Measurements from ENCODE around the gene TET3.

Gene TET3

GRCh38 chr2:74020702-74021406, 36.1 kb downstream of the TET3 start:
- TF ChIP-seq SUZ12 (IDR thresholded peaks at IDR 0.05; ENCODE audit: extremely low read depth, insufficient read depth, insufficient read length): no peak
- TF ChIP-seq ZNF274 (IDR thresholded peaks at IDR 0.05; ENCODE audit: low read depth, low read length): no peak
- no peak for TF ChIP-seq YY1 (IDR thresholded peaks at IDR 0.05; ENCODE audit: insufficient read depth, insufficient read length)
- Histone ChIP-seq H3K4me1 (ENCODE audit: insufficient read depth, insufficient read length) (peaks cover 11% of the 10 kb centered on the region), H3K4me3 (ENCODE audit: insufficient read length, low read depth) (no peak overlapping the region), H3K36me3 (ENCODE audit: insufficient read depth, insufficient read length, low read length) (no peaks in the 10 kb centered on the region), H3K9ac (ENCODE audit: insufficient read length, low read depth) (peak overlapping the region; percentile 26), H3K9me3 (ENCODE audit: insufficient read depth, low read length) (no peaks in the 10 kb centered on the region), H3K27me3 (ENCODE audit: insufficient read depth, insufficient read length) (no peaks in the 10 kb centered on the region)
- DNase-seq (ENCODE audit: low read depth, low spot score): no peak

- Histone ChIP-seq H3K4me3 (ENCODE audit: insufficient read length, low read depth) (no peak overlapping the region), H3K9me3 (ENCODE audit: insufficient read depth, low read length) (no peaks in the 10 kb centered on the region), H3K27me3 (ENCODE audit: insufficient read depth, insufficient read length) (no peaks in the 10 kb centered on the region), H3K4me1 (ENCODE audit: insufficient read depth, insufficient read length) (peaks cover 11% of the 10 kb centered on the region), H3K9ac (ENCODE audit: insufficient read length, low read depth) (no peak overlapping the region), H3K36me3 (ENCODE audit: insufficient read depth, insufficient read length, low read length) (no peaks in the 10 kb centered on the region)
- no peak for TF ChIP-seq YY1 (IDR thresholded peaks at IDR 0.05; ENCODE audit: insufficient read depth, insufficient read length)
- no peak for TF ChIP-seq ZNF274 (IDR thresholded peaks at IDR 0.05; ENCODE audit: low read depth, low read length)
- TF ChIP-seq SUZ12 (IDR thresholded peaks at IDR 0.05; ENCODE audit: extremely low read depth, insufficient read depth, insufficient read length): no peak
- DNase-seq (ENCODE audit: low read depth, low spot score): no peak
These were observed 36.7 kb downstream of the TET3 start for GRCh38 chr2:74021407-74021755.

- Histone ChIP-seq H3K9me3 (ENCODE audit: insufficient read depth, low read length) (peaks cover 14% of the 10 kb centered on the region), H3K27me3 (ENCODE audit: insufficient read depth, insufficient read length) (no peaks in the 10 kb centered on the region), H3K36me3 (ENCODE audit: insufficient read depth, insufficient read length, low read length) (no peaks in the 10 kb centered on the region), H3K4me1 (ENCODE audit: insufficient read depth, insufficient read length) (peaks cover 11% of the 10 kb centered on the region), H3K4me3 (ENCODE audit: insufficient read length, low read depth) (no peak overlapping the region), H3K9ac (ENCODE audit: insufficient read length, low read depth) (peak overlapping the region; percentile 9)
- TF ChIP-seq SUZ12 (IDR thresholded peaks at IDR 0.05; ENCODE audit: extremely low read depth, insufficient read depth, insufficient read length): no peak
- TF ChIP-seq YY1 (IDR thresholded peaks at IDR 0.05; ENCODE audit: insufficient read depth, insufficient read length): no peak
- no peak for TF ChIP-seq ZNF274 (IDR thresholded peaks at IDR 0.05; ENCODE audit: low read depth, low read length)
- DNase-seq (ENCODE audit: low read depth, low spot score): no peak
These were observed 39.5 kb downstream of the TET3 start for GRCh38 chr2:74024216-74024615.

- H3K9ac ChIP-seq (ENCODE audit: insufficient read length, low read depth): no peak overlapping the region
- peaks cover 8% of the 10 kb centered on the region for H3K4me1 ChIP-seq (ENCODE audit: insufficient read depth, insufficient read length)
- no peak overlapping the region for H3K4me3 ChIP-seq (ENCODE audit: insufficient read length, low read depth)
- DNase-seq (ENCODE audit: low read depth, low spot score): no peak
- H3K36me3 ChIP-seq (ENCODE audit: insufficient read depth, insufficient read length, low read length): no peaks in the 10 kb centered on the region
- H3K27me3 ChIP-seq (ENCODE audit: insufficient read depth, insufficient read length): no peaks in the 10 kb centered on the region
- H3K9me3 ChIP-seq (ENCODE audit: insufficient read depth, low read length): peaks cover 14% of the 10 kb centered on the region
- TF ChIP-seq YY1 (IDR thresholded peaks at IDR 0.05; ENCODE audit: insufficient read depth, insufficient read length) (no peak), ZNF274 (IDR thresholded peaks at IDR 0.05; ENCODE audit: low read depth, low read length) (no peak), SUZ12 (IDR thresholded peaks at IDR 0.05; ENCODE audit: extremely low read depth, insufficient read depth, insufficient read length) (no peak)
These were observed 41.4 kb downstream of the TET3 start for GRCh38 chr2:74025971-74026612.

- no peak for TF ChIP-seq SUZ12 (IDR thresholded peaks at IDR 0.05; ENCODE audit: extremely low read depth, insufficient read depth, insufficient read length)
- no peak for TF ChIP-seq YY1 (IDR thresholded peaks at IDR 0.05; ENCODE audit: insufficient read depth, insufficient read length)
- TF ChIP-seq ZNF274 (IDR thresholded peaks at IDR 0.05; ENCODE audit: low read depth, low read length): no peak
- H3K9me3 ChIP-seq (ENCODE audit: insufficient read depth, low read length): peaks cover 14% of the 10 kb centered on the region
- peaks cover 3% of the 10 kb centered on the region for H3K4me1 ChIP-seq (ENCODE audit: insufficient read depth, insufficient read length)
- no peaks in the 10 kb centered on the region for H3K27me3 ChIP-seq (ENCODE audit: insufficient read depth, insufficient read length)
- no peak overlapping the region for H3K4me3 ChIP-seq (ENCODE audit: insufficient read length, low read depth)
- no peaks in the 10 kb centered on the region for H3K36me3 ChIP-seq (ENCODE audit: insufficient read depth, insufficient read length, low read length)
- no peak for DNase-seq (ENCODE audit: low read depth, low spot score)
- H3K9ac ChIP-seq (ENCODE audit: insufficient read length, low read depth): no peak overlapping the region
These were observed 42.1 kb downstream of the TET3 start for GRCh38 chr2:74026687-74027241.

GRCh38 chr2:74027496-74027895, 42.8 kb downstream of the TET3 start:
- Histone ChIP-seq H3K9me3 (ENCODE audit: insufficient read depth, low read length) (peaks cover 14% of the 10 kb centered on the region), H3K36me3 (ENCODE audit: insufficient read depth, insufficient read length, low read length) (no peaks in the 10 kb centered on the region), H3K9ac (ENCODE audit: insufficient read length, low read depth) (no peak overlapping the region), H3K4me3 (ENCODE audit: insufficient read length, low read depth) (no peak overlapping the region), H3K27me3 (ENCODE audit: insufficient read depth, insufficient read length) (no peaks in the 10 kb centered on the region), H3K4me1 (ENCODE audit: insufficient read depth, insufficient read length) (peaks cover 5% of the 10 kb centered on the region)
- DNase-seq (ENCODE audit: low read depth, low spot score): no peak
- TF ChIP-seq ZNF274 (IDR thresholded peaks at IDR 0.05; ENCODE audit: low read depth, low read length): no peak
- TF ChIP-seq SUZ12 (IDR thresholded peaks at IDR 0.05; ENCODE audit: extremely low read depth, insufficient read depth, insufficient read length): no peak
- no peak for TF ChIP-seq YY1 (IDR thresholded peaks at IDR 0.05; ENCODE audit: insufficient read depth, insufficient read length)

- no peak overlapping the region for H3K4me3 ChIP-seq (ENCODE audit: insufficient read length, low read depth)
- peaks cover 5% of the 10 kb centered on the region for H3K4me1 ChIP-seq (ENCODE audit: insufficient read depth, insufficient read length)
- TF ChIP-seq SUZ12 (IDR thresholded peaks at IDR 0.05; ENCODE audit: extremely low read depth, insufficient read depth, insufficient read length) (no peak), ZNF274 (IDR thresholded peaks at IDR 0.05; ENCODE audit: low read depth, low read length) (no peak), YY1 (IDR thresholded peaks at IDR 0.05; ENCODE audit: insufficient read depth, insufficient read length) (no peak)
- no peak for DNase-seq (ENCODE audit: low read depth, low spot score)
- no peak overlapping the region for H3K9ac ChIP-seq (ENCODE audit: insufficient read length, low read depth)
- no peaks in the 10 kb centered on the region for H3K27me3 ChIP-seq (ENCODE audit: insufficient read depth, insufficient read length)
- peaks cover 14% of the 10 kb centered on the region for H3K9me3 ChIP-seq (ENCODE audit: insufficient read depth, low read length)
- no peaks in the 10 kb centered on the region for H3K36me3 ChIP-seq (ENCODE audit: insufficient read depth, insufficient read length, low read length)
These were observed 43.6 kb downstream of the TET3 start for GRCh38 chr2:74028290-74028689.

All from NT2/D1 (cell line).